ENCODE measurements around the gene HDAC1. TPM values are rescaled to one million over a fixed set of nuclear protein-coding genes. Genes with fewer than 3 reads are reported as not detected.

The HDAC1 gene
- total and polyA plus RNA-seq, 2 of the 8 experiments (the other 6 are each of a cell fraction or from before 2014, with no cell fraction given): 111 to 125 TPM

GRCh38 chr1:32350785-32351398 is 59.0 kb downstream of the HDAC1 start (continued):
- peak; percentile 82 for TF ChIP-seq RNF2 (IDR thresholded peaks at IDR 0.05; ENCODE audit: borderline replicate concordance, low read depth, low read length, missing control alignments, poor library complexity, severe bottlenecking)
